ENCODE data around the gene BRAT1.
"Not testable (repeated sequence)": the region's sequence is repeated elsewhere in the genome, so short reads cannot be mapped to it uniquely, and the experiment has no call there.

BRAT1 gene
- long read RNA-seq, donor 1, partial matches to known transcripts: 0 of 4 reads
- long read RNA-seq, donor 1, other reads (novel, unspliced or antisense): 0 of 4 reads
- long read RNA-seq, donor 2, partial matches to known transcripts: 0 of 2 reads
- long read RNA-seq, donor 2, other reads (novel, unspliced or antisense): 0 of 2 reads
- long read RNA-seq, donor 3, partial matches to known transcripts: 0 of 3 reads
- long read RNA-seq, donor 3, other reads (novel, unspliced or antisense): 0 of 3 reads
- long read RNA-seq, donor 4, partial matches to known transcripts: 0 of 4 reads
- long read RNA-seq, donor 4, other reads (novel, unspliced or antisense): 0 of 4 reads
- long read RNA-seq, donor 5, transcript BRAT1-201 (14 exons, 2,915 nt): major isoform, 6 of 6 reads
- long read RNA-seq, donor 5, partial matches to known transcripts: 0 of 6 reads
- long read RNA-seq, donor 5, other reads (novel, unspliced or antisense): 0 of 6 reads
- long read RNA-seq, donor 6, partial matches to known transcripts: 0 of 3 reads
- long read RNA-seq, donor 6, other reads (novel, unspliced or antisense): 0 of 3 reads
- long read RNA-seq, donor 7, partial matches to known transcripts: 14 of 16 reads
- long read RNA-seq, donor 7, other reads (novel, unspliced or antisense): 0 of 16 reads
- long read RNA-seq, donor 8, partial matches to known transcripts: 0 of 3 reads
- long read RNA-seq, donor 8, other reads (novel, unspliced or antisense): 0 of 3 reads

GRCh38 chr7:2555121-2556052 lies at the start of gene BRAT1:
TSS of gene BRAT1 (minus strand) at chr7:2555524. CDS start at chr7:2554431, 1,093 bp downstream.
- DNase-seq: peak; percentile 97

GRCh38 chr7:2604608-2605174 lies 49.4 kb upstream of the BRAT1 start:
- DNase-seq: no peak

- DNase-seq: no peak
These were observed 48.0 kb upstream of the BRAT1 start for GRCh38 chr7:2603044-2603965.

GRCh38 chr7:2602406-2603043 lies 47.2 kb upstream of the BRAT1 start:
- DNase-seq: no peak

GRCh38 chr7:2601907-2602306 lies 46.6 kb upstream of the BRAT1 start:
- no peak for DNase-seq

- DNase-seq: no peak
These were observed 45.7 kb upstream of the BRAT1 start for GRCh38 chr7:2601065-2601464.

GRCh38 chr7:2598154-2598823 lies 43.0 kb upstream of the BRAT1 start:
- DNase-seq: no peak

GRCh38 chr7:2597273-2597640 lies 41.9 kb upstream of the BRAT1 start:
- no peak for DNase-seq

- no peak for DNase-seq
These were observed 41.3 kb upstream of the BRAT1 start for GRCh38 chr7:2596464-2597272.

GRCh38 chr7:2595258-2595860 lies 40.0 kb upstream of the BRAT1 start:
- no peak for DNase-seq

- no peak for DNase-seq
These were observed 39.3 kb upstream of the BRAT1 start for GRCh38 chr7:2594599-2594998.

GRCh38 chr7:2593036-2593727 lies 37.9 kb upstream of the BRAT1 start:
- no peak for DNase-seq

GRCh38 chr7:2592375-2592865 lies 37.1 kb upstream of the BRAT1 start:
- DNase-seq: no peak

GRCh38 chr7:2589941-2590340 lies 34.6 kb upstream of the BRAT1 start:
- not testable (repeated sequence) for DNase-seq

GRCh38 chr7:2589341-2589740 lies 34.0 kb upstream of the BRAT1 start:
- no peak for DNase-seq

GRCh38 chr7:2587778-2588177 lies 32.5 kb upstream of the BRAT1 start:
- no peak for DNase-seq

GRCh38 chr7:2587134-2587533 lies 31.8 kb upstream of the BRAT1 start:
- no peak for DNase-seq

Measured in right kidney (tissue), 9 donors.